HepG2 (cell line): Measurements from ENCODE around the gene DPM1. TPM values are rescaled to one million over a fixed set of nuclear protein-coding genes. Genes with fewer than 3 reads are reported as not detected.

ENCODE experiments used
- ATAC-seq: fragments of 200-7000 bp; cut with Tn5 transposase; 3 replicates; pipeline ENCODE4 v1.9.1; 2020; ENCODE audit warnings: mild to moderate bottlenecking, moderate library complexity
- BruUV-seq: library from RNA; stranded (reverse); fragments of 400-500 nt; replicated peaks from 2 replicates; lab custom pipeline; 2021; lab: Mats Ljungman, UMichigan
- CTCF ChIA-PET: fragments of 300-600 bp; formaldehyde crosslinking; extraction: SDS; loops from one replicate; lab custom pipeline; 2021; ENCODE audit warnings: low total read pairs, inconsistent platforms, low intra/inter-chr PET ratio; lab: Yijun Ruan, JAX
- POLR2A ChIA-PET: fragments of 350-600 bp; sonication (Branson Sonifier 250); formaldehyde crosslinking; loops from one replicate; lab custom pipeline; 2020; ENCODE audit warnings: antibody characterized with exemption, inconsistent platforms; lab: Yijun Ruan, JAX
- DNase-seq: peaks from one replicate; pipeline ENCODE4 v3.0.0-alpha.2; 2015; ENCODE audit warnings: low spot score
- FAIRE-seq: peaks from 3 replicates; lab custom pipeline; 2011; peaks lifted over from hg19 to GRCh38; lab: Jason Lieb, UNC
- H2AFZ ChIP-seq: one replicate; pipeline ENCODE4 v1.6.1; 2011; ENCODE audit warnings: low read length, inconsistent platforms
- H3K27ac ChIP-seq: fragments of 300-600 bp; 3 replicates; pipeline ENCODE4 v1.8.0; 2011; ENCODE audit warnings: mixed run types, mild to moderate bottlenecking, mixed read lengths, low read length, inconsistent platforms; ENCODE audit not compliant: insufficient read depth; ENCODE audit errors: extremely low read length
- H3K27me3 ChIP-seq, 2 experiments: fragments of 200-600 bp in 1 of 2; 2 replicates in 1 of 2; 3 replicates in 1 of 2; pipeline versions ENCODE4 v1.6.0 to v1.8.0; 2011; ENCODE audit warnings: low read length in 2 of 2, mild to moderate bottlenecking in 2 of 2, moderate library complexity in 2 of 2, inconsistent platforms in 1 of 2; ENCODE audit not compliant: insufficient read depth in 2 of 2, control insufficient read depth in 1 of 2
- H3K36me3 ChIP-seq, 2 experiments: fragments of 200-600 bp in 1 of 2; replicated peaks in 1 of 2; 2 replicates in 1 of 2; 3 replicates in 1 of 2; pipeline versions ENCODE4 v1.5.1 to v1.8.0; 2011; ENCODE audit warnings: low read length in 2 of 2, inconsistent platforms in 1 of 2; ENCODE audit not compliant: insufficient read depth in 2 of 2, control insufficient read depth in 1 of 2
- H3K4me1 ChIP-seq: 2 replicates; pipeline ENCODE4 v1.5.1; 2012; ENCODE audit warnings: low read length, inconsistent platforms; ENCODE audit not compliant: insufficient read depth
- H3K4me2 ChIP-seq: 2 replicates; pipeline ENCODE4 v1.6.0; 2011; ENCODE audit warnings: low read depth, low read length, inconsistent platforms
- H3K4me3 ChIP-seq, 3 experiments: fragments of 200-600 bp in 1 of 3; sonication (generic), shearing (Covaris generic) in 1 of 3; replicated peaks in 1 of 3; 2 replicates each; pipeline ENCODE4 v1.5.1; 2011 to 2016; ENCODE audit warnings: low read length in 3 of 3, inconsistent platforms in 2 of 3, low read depth in 2 of 3, mild to moderate bottlenecking in 2 of 3, control low read depth in 1 of 3, mixed read lengths in 1 of 3; ENCODE audit not compliant: insufficient read depth in 1 of 3
- H3K79me2 ChIP-seq: one replicate; pipeline ENCODE4 v1.6.1; 2011; ENCODE audit warnings: low read length, inconsistent platforms; ENCODE audit not compliant: insufficient read depth
- H3K9ac ChIP-seq: 2 replicates; pipeline ENCODE4 v1.6.0; 2011; ENCODE audit warnings: mild to moderate bottlenecking, low read depth, low read length, inconsistent platforms; ENCODE audit not compliant: insufficient read depth
- H3K9me3 ChIP-seq: 2 replicates; pipeline ENCODE4 v1.5.1; 2012; ENCODE audit warnings: mild to moderate bottlenecking, low read length
- H4K20me1 ChIP-seq: 2 replicates; pipeline ENCODE4 v1.6.0; 2011; ENCODE audit warnings: inconsistent platforms, mild to moderate bottlenecking, low read length, moderate library complexity; ENCODE audit not compliant: insufficient read depth
- KLF12 ChIP-seq: sonication (generic); formaldehyde crosslinking; IDR thresholded peaks from 2 replicates; pipeline ENCODE4 v1.4.0; 2020; ENCODE audit warnings: missing genetic modification reagents, borderline replicate concordance
- PCBP1 ChIP-seq: fragments of 200-400 bp; formaldehyde crosslinking; IDR thresholded peaks from 2 replicates; pipeline ENCODE4 v1.6.1; 2017; ENCODE audit warnings: mild to moderate bottlenecking, low read depth, low read length, borderline replicate concordance
- SETDB1 ChIP-seq: sonication (generic); formaldehyde crosslinking; IDR thresholded peaks from 2 replicates; pipeline ENCODE4 v1.5.1; 2020; ENCODE audit warnings: missing genetic modification reagents, mild to moderate bottlenecking, borderline replicate concordance
- SRY ChIP-seq: sonication (generic); formaldehyde crosslinking; IDR thresholded peaks from 2 replicates; pipeline ENCODE4 v1.8.0; 2022; ENCODE audit warnings: mild to moderate bottlenecking, missing genetic modification reagents
- TEAD2 ChIP-seq: sonication (generic); formaldehyde crosslinking; IDR thresholded peaks from 2 replicates; pipeline ENCODE4 v1.9.0; 2021; ENCODE audit warnings: missing genetic modification reagents
- TFE3 ChIP-seq: IDR thresholded peaks from 2 replicates; pipeline ENCODE4 v1.6.1; 2016
- YY1 ChIP-seq: IDR thresholded peaks from 2 replicates; pipeline ENCODE4 v1.6.1; 2011; ENCODE audit warnings: low read length, low read depth, moderate library complexity, mild to moderate bottlenecking; ENCODE audit not compliant: insufficient read depth, insufficient replicate concordance
- ZMYM4 ChIP-seq: sonication (generic); formaldehyde crosslinking; IDR thresholded peaks from 2 replicates; pipeline ENCODE4 v1.8.1; 2023; ENCODE audit warnings: mild to moderate bottlenecking, missing genetic modification reagents
- ZNF282 ChIP-seq: fragments of 450-650 bp; IDR thresholded peaks from 2 replicates; pipeline ENCODE4 v1.6.1; 2018; ENCODE audit not compliant: partially characterized antibody
- ZNF414 ChIP-seq: sonication (generic); formaldehyde crosslinking; IDR thresholded peaks from 2 replicates; pipeline ENCODE4 v1.5.0; 2020; ENCODE audit warnings: missing genetic modification reagents
- ZNF570 ChIP-seq: sonication (generic); formaldehyde crosslinking; IDR thresholded peaks from 2 replicates; pipeline ENCODE4 v1.4.0; 2020; ENCODE audit warnings: mild to moderate bottlenecking, missing genetic modification reagents, borderline replicate concordance
- WGBS: methylation state at CpG from one replicate; pipeline ENCODE4 v1.1.6; 2017; ENCODE audit warnings: low lambda C conversion rate; 5-methylcytosine and 5-hydroxymethylcytosine counted together
- in situ Hi-C: cut with HindIII; loops from 2 replicates; pipeline ENCODE4 v1.10.0; 2017; ENCODE audit warnings: low pct_unique_long_range_greater_than_20kb; ENCODE audit not compliant: extremely low pct_ligation_motif_present
- intact Hi-C: fragments of 100-400 bp; cut with micrococcal nuclease; formaldehyde crosslinking; loops from one replicate; pipeline ENCODE4 v1.10.0; 2022; ENCODE audit not compliant: unreplicated experiment
- polyA plus RNA-seq, 8 experiments: library from polyadenylated mRNA; depleted of rRNA in 3 of 8; stranded (reverse) in 7 of 8; unstranded in 1 of 8; fragments of >200 nt; fragmentation: Illumina TruSeq in 4 of 8; extraction: Trizol in 4 of 8; gene quantifications; 2 replicates each; pipeline versions ENCODE4 v1.2.1 to v1.2.3, GENCODE V29; 2011 to 2016; ENCODE audit warnings: low read depth in 4 of 8, missing spikeins in 1 of 8, mixed read lengths in 1 of 8; ENCODE audit not compliant: insufficient read depth in 1 of 8
- total RNA-seq, 5 experiments: library from RNA; depleted of rRNA; stranded (reverse); fragments of >200 nt; fragmentation: Illumina TruSeq; extraction: Trizol; gene quantifications; 2 replicates each; pipeline ENCODE4 v1.2.3, GENCODE V29; 2016; ENCODE audit warnings: low read depth in 1 of 5

The DPM1 gene
- total and polyA plus RNA-seq, 2 of the 13 experiments (the other 11 are each of a cell fraction or from before 2014, with no cell fraction given) = 83.2 to 161 TPM

- no peak overlapping the region for H3K4me3 ChIP-seq
- no peak overlapping the region for H2AFZ ChIP-seq
- BruUV-seq = no TSS peak
- peaks cover 50% of the 10 kb centered on the region for H4K20me1 ChIP-seq
- H3K36me3 ChIP-seq = peaks cover 7 to 37% of the 10 kb centered on the region in 2 experiments
- no peak for FAIRE-seq
- no peak overlapping the region for H3K9ac ChIP-seq
- H3K4me2 ChIP-seq = no peak overlapping the region
- intact Hi-C loops = no loop called here
- DNase-seq = no peak
- H3K4me1 ChIP-seq = peaks cover 13% of the 10 kb centered on the region
- H3K9me3 ChIP-seq = no peaks in the 10 kb centered on the region
- CTCF ChIA-PET = no interaction called here
- peaks cover 95% of the 10 kb centered on the region for H3K79me2 ChIP-seq
- no peak for TF ChIP-seq SRY
- no peak for TF ChIP-seq ZNF414 (CRISPR knock-in tag)
- no peak for TF ChIP-seq KLF12
- TF ChIP-seq YY1 = no peak
- no peak for TF ChIP-seq PCBP1
- no peak for TF ChIP-seq TEAD2 (CRISPR knock-in tag)
- no peak for TF ChIP-seq ZNF570 (CRISPR knock-in tag)
- no peak for TF ChIP-seq SETDB1 (CRISPR knock-in tag)
- TF ChIP-seq ZMYM4 (CRISPR knock-in tag) = no peak
- TF ChIP-seq TFE3 (CRISPR knock-in tag) = no peak
- TF ChIP-seq ZNF282 = no peak
- POLR2A ChIA-PET = interaction anchor here (0.7 kb wide), 1 partner anchor 20 kb away, joined by 5 read pairs; no protein-coding TSS in a partner anchor
- ATAC-seq = no peak
- 97% methylated on average over 3 of the region's 3 CpGs for WGBS
- H3K27ac ChIP-seq = no peak overlapping the region
- no peaks in the 10 kb centered on the region for H3K27me3 ChIP-seq
- in situ Hi-C loops = no loop called here
These were observed 48.9 kb downstream of the DPM1 start for GRCh38 chr20:50909413-50909812.
